ENCODE measurements around the gene ZFYVE1.
"Not testable (repeated sequence)": the region's sequence is repeated elsewhere in the genome, so short reads cannot be mapped to it uniquely, and the experiment has no call there.

ZFYVE1 gene

DNA sequence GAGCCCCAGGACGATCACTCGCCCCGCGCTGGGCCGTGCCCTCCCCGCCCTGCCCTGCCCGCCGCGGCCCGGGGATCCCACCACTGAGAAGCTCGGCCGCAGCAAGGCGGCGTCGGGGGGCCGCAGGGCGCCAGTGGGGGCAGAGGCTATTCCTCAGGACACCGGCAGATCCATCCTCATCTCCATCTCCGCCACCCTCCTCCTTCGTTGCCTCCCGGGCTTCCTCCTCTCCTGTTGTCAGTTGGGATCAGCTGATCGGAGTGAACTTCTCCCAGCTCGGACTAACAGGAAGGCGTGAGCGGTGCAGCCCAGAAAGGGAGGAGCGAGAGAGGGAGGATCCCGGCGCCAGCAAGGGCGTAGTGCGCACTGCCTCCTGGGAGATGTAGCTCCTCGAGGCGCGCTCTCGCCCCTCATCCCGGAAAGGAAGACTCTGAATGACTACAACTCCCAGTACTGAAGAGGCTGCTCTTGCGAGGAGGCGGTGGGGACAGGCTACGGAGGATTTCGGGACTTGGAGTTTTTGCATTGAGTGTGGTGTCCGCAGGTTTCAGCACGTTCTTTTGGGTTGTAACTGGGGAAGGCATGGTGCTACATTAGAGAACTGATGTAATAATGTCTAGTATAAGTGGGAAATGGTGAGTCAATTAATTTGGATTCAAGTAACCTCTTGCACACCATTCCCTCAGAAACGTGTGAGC lies at the start of gene ZFYVE1:
Gene ZFYVE1, minus strand, starts transcription at position 262 of the 698 bp plus-strand sequence. CDS start 2,598 bp downstream, outside the sequence.
- peak; percentile 95 for DNase-seq (ENCODE audit: low spot score)

GRCh38 chr14:73069585-73069984 lies 42.7 kb upstream of the ZFYVE1 start:
- DNase-seq (ENCODE audit: low spot score), result no peak

DNA sequence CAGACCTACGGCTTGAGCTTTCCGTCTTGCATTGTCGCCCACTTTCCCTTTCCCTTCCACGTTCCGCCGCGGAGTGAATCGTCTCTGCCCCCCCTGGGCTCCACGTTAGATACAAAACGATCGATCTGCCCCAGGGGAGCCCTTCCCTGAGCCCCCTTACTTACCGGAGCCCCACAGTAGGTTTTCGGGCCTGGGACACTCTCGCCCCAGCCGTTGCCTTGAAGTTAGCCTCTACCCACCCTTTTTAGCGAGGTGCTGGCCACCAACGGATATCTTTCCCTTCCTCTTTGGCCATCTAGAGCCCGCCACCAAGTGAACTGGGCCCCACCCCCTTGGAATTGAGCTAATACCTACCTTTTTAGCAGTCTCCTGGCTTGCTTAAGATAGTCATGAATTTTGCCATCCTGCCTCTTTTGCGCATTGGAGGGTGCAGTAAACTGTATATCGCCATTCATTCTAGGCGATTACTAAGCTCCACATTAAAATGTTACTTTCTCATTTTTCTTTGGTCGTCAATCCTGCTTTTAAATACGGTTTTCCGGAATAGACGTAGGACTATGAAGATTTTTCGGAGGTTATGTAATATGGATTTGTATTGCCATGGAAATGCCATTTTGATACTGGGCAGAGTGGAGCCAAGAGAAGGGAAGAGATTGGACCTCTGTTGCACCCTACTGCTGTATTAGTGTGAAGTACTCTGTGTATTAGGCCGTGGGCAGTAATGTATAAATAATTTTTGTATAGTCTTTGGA lies 32.2 kb upstream of the ZFYVE1 start:
- DNase-seq (ENCODE audit: low spot score), result peak; percentile 34

GRCh38 chr14:73058224-73058921 lies 31.5 kb upstream of the ZFYVE1 start, which contains the start of gene RBM25:
Gene RBM25, plus strand, starts transcription at chr14:73058534. Its CDS starts 13,108 bp downstream, at chr14:73071642.
- peak; percentile 98 for DNase-seq (ENCODE audit: low spot score)

DNA sequence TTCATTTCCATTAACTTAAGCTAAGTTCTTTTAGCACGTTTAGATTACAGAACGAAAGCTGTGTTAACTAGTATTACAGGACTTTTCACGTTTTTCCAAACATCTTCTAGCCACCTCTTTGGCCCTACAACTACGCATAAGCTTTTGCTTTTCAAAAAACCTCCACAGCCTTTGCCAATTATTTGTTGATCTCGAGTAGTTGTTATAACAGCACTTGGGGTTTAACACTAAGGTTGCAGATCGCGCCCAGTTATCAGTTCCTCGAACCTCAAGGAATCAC lies 31.0 kb upstream of the ZFYVE1 start:
- no peak for DNase-seq (ENCODE audit: low spot score)

DNA sequence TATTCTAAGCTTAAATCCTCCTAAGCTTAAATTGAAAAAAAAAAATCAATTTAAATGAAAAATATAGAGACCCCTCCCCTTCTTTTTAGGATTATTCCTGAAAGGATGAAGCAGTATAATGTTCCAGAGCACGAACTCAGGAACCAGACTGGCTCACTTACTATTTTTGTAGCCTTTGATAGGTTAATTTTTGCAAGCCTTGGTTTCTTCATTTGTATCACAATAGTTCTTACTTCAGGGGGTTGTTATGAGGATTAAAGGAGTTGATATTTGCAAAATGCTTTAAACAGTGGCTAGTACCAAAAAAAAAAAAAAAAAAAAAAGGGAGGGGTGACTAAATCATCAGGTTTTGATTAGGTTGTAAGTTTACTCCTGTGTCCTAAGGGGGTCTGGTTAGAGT lies 28.3 kb upstream of the ZFYVE1 start:
- DNase-seq (ENCODE audit: low spot score), result no peak

GRCh38 chr14:73049428-73049827 lies 22.5 kb upstream of the ZFYVE1 start:
- no peak for DNase-seq (ENCODE audit: low spot score)

GRCh38 chr14:73047808-73048207 lies 20.9 kb upstream of the ZFYVE1 start:
- DNase-seq (ENCODE audit: low spot score), result no peak

DNA sequence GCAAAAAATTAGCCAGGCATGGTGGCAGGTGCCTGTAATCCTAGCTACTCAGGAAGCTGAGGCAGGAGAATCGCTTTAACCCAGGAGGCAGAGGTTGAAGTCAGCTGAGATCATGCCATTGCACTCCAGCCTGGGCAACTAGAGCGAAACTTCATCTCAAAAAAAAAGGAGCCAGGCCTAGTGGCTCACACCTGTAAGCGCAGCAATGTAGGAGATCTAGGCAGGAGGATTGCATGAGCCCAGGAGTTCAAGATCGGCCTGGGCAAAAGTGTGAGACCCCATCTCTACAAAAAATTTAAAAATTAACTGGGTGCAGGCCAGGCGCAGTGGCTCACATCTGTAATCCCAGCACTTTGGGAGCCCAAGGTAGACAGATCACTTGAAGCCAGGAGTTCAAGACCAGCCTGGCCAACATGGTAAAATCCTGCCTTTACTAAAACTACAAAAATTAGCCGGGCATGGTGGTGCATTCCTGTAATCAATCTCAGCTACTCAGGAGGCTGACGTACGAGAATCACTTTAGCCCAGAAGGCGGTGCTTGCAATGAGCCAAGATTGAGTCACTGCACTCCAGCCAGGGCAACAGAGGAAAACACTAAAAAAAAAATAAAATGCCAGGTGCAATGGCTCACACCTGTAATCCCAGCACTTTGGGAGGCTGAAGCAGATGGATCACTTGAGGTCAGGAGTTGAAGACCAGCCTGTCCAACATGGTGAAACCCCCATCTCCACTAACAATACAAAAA lies 10.0 kb upstream of the ZFYVE1 start:
- DNase-seq (ENCODE audit: low spot score), result not testable (repeated sequence)

GRCh38 chr14:73027984-73028383 lies 1.1 kb upstream of the ZFYVE1 start:
- no peak for DNase-seq (ENCODE audit: low spot score)

DNA sequence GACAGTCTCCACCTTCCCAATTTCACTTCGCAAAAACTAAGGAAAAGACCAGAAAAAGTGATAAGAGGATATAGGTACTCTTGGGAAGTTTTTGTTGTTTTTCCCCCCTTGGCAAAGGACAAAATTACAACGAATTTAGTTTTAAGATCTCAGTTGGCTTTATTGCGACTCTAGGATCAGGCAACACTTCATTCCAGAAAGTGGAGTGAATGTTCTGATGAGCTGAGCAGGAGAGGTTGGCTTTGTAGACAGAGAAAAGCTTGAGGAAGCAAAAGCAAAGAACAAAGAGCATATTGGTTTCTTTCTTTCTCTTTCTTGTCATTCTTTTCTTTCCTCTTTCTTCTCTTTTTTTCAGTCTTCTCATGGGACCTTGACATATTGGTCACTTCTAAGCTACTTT lies 640 bp upstream of the ZFYVE1 start:
- no peak for DNase-seq (ENCODE audit: low spot score)

- peak; percentile 33 for DNase-seq (ENCODE audit: low spot score)
Observed at GRCh38 chr14:73026243-73026844, 562 bp downstream of the ZFYVE1 start.

GRCh38 chr14:73025544-73025943 lies 1.4 kb downstream of the ZFYVE1 start:
- DNase-seq (ENCODE audit: low spot score), result no peak

DNA sequence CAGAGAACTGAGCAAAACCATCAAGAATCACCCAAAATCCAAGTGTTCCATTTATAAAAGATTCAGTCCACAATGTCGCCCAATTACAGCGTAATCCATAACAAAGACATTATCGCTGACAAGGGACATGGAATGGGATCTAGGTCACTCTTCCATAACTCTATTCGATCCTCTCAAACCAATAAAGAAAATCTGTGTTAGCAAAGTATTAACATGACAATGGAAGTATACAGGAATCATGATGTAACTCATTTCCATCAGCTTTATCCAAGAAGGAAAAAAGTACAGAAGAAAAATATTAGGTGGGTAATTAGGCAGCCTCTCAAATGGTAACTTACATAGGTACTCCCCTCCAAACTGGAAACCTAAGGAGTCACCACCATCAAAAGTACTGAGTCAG lies 4.9 kb downstream of the ZFYVE1 start:
- no peak for DNase-seq (ENCODE audit: low spot score)

DNA sequence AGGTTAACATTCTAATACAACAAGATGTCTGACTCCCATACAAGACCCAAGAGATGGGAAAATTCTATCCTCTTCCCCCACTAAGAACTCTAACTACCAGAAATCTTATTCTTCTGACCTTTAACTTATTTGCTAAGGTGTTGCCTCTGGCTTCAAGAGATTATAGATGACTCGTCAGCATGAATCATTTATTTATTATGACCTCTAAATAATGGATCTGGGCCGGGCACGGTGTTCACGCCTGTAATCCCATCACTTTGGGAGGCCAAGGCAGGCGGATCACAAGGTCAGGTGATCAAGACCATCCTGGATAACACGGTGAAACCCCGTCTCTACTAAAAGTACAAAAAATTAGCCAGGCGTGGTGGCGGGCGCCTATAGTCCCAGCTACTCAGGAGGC lies 10.9 kb downstream of the ZFYVE1 start:
- DNase-seq (ENCODE audit: low spot score), result not testable (repeated sequence)

DNA sequence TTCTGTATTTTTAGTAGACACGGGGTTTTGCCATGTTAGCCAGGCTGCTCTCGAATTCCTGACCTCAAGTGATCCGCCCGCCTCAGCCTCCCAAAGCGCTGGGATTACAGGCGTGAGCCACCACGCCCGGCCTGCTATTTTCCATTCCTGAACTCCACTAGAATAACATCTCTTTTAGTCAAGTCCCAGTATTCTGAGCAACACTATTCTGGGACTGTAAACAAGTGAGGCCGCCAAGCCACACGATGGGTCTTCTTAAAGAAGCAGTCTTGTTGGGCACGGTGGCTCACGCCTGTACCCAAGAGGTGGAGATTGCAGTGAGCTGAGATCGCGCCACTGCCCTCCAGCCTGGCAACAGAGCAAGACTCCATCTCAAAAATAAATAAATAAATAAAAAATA lies 11.4 kb downstream of the ZFYVE1 start:
- DNase-seq (ENCODE audit: low spot score), result not testable (repeated sequence)

DNA sequence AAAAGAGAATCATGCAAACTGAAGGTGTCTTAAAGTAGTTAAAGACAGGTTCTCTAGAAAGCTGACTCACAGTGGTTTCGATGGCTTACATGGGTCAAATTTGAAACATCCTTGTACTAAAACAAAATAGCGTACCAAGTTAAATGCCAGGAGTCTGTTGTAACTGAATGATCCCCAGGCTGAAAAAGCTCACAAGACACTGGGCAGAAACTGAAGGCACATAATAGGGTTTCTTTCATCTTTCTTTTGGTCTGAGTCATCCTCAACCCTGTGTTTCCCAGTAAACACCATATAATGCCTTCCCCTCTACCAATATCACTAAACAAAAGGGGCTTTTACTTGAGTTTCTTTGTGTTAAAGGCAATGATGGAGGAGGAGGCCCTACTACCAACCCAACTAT lies 12.8 kb downstream of the ZFYVE1 start:
- no peak for DNase-seq (ENCODE audit: low spot score)

DNA sequence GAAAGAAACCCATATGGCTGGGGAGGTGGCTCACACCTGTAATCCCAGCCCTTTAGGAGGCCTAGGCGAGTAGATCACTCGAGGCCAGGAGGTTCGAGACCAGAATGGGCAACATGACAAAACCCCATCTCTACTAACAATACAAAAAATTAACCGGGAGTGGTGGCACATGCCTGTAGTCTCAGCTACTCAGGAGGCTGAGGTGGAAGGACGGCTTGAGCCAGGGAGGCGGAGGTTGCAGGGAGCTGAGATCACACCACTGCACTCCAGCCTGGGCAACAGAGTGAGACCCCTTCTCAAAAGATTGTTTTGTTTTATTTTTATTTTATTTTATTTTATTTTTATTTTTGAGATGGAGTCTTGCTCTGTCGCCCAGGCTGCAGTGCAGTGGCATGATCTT lies 15.7 kb downstream of the ZFYVE1 start:
- DNase-seq (ENCODE audit: low spot score), result not testable (repeated sequence)

DNA sequence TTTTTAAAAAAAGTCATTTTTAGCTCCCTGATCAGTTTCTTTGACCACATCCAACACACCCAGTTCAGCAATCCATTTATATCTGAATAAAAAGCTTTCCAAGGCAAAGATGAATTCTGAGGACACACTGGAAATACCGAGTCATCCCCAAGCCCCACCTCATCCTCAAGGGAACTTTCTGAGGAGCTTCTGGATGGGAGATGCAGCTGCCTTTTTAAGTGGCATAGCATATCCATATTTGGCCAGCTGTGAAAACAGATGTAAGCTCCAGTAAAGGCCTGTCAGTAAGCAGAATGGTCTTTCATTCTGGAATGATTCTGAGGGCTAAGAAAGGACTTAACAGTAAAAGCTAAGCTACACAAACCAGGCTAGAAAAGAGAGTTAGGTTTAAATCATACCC lies 18.4 kb downstream of the ZFYVE1 start:
- DNase-seq (ENCODE audit: low spot score), result no peak

DNA sequence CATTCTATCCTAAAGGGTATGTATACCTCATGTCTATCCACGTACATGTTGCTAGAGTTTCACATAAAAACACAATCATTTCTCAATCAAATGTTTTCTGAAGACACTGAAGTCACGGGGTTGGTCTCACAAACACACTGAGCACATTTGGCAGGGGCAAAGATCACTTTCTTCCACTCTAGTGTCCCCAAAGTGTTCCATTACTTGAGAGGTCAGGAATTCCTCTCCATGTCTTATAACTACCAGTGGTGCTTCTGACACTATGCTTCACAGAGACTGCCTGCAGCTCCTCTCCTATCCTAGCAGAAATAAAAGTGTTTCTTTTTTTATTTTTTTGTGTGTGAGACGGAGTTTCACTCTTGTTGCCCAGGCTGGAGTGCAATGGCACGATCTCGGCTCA lies 19.1 kb downstream of the ZFYVE1 start:
- no peak for DNase-seq (ENCODE audit: low spot score)

DNA sequence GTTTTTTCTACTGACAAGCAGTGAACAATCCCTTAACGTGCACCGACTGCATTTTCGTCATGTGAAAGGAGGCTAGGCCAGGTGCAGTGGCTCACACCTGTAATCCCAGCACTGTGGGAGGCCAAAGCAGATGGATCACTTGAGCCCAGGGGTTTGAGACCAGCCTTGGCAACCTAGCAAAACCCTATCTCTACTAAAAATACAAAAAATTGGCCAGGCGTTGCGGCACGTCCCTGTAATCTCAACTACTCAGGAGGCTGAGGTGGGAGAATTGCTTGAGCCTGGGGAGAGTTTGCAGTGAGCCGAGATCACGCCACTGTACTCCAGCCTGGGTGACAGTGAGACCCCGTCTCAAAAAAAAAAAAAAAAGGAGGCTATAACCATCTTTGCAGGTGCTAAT lies 22.3 kb downstream of the ZFYVE1 start:
- DNase-seq (ENCODE audit: low spot score), result peak; percentile 71

DNA sequence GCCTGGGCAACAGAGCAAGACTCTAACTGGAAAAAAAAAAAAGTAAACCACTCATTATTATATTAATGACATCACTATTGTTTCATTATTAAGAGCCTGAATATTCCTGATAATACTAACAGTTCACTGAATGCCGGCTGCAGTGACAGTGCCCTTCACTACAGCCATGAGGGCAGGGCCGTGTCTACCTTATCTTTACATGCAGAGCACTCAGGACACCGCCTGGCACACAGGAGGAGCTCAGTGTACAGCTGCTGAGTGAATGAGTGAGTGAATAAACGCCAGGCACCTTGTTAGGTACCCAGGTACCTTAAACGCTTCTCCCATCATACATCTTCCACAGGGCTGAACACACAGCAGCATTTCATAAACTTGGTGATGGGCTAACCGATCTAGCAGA lies 23.2 kb downstream of the ZFYVE1 start:
- DNase-seq (ENCODE audit: low spot score), result peak; percentile 90

Data from hematopoietic multipotent progenitor cell treated with erythropoietin and hydrocortisone succinate and interleukin-3 and kit ligand, for 15 days (in vitro differentiated cells).